ES-I3 (cell line): ENCODE measurements around the gene POLK.

Experiments used
- H3K36me3 ChIP-seq: 2 replicates; pipeline ENCODE4 v1.6.1; 2013; ENCODE audit warnings: mild to moderate bottlenecking, low read length, control low read depth, moderate library complexity; ENCODE audit not compliant: insufficient read depth
- H3K4me1 ChIP-seq: 2 replicates; pipeline ENCODE4 v1.6.1; 2013; ENCODE audit warnings: mild to moderate bottlenecking, control low read depth, low read length; ENCODE audit not compliant: insufficient read depth
- H3K9ac ChIP-seq: 2 replicates; pipeline ENCODE4 v1.6.1; 2013; ENCODE audit warnings: low read depth, mild to moderate bottlenecking, low read length, moderate library complexity
- H3K9me3 ChIP-seq: 2 replicates; pipeline ENCODE4 v1.6.1; 2013; ENCODE audit warnings: mild to moderate bottlenecking, low read length, moderate library complexity; ENCODE audit not compliant: control insufficient read depth, insufficient read depth

The POLK gene

DNA sequence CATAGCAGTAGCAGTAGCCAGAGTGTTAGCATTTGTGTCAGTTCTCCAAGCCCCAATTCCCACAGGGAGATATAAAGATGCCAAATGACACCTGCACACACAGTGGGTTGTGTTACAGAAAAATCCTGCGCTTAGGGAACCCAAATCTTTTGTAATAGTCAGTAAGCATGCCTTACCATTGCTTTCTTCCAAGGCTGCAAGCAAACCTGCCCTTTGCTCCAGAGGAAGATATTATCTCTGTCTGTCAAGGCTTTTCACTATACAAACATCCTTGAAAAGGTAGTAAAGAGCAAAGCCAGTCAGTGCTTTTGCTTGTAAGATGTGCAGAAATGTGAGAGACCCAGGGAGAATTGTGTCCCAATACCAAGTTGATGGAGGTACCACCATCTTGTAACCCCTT lies 102.5 kb downstream of the POLK start:
- no peaks in the 10 kb centered on the region for H3K36me3 ChIP-seq
- H3K9me3 ChIP-seq = no peaks in the 10 kb centered on the region
- H3K4me1 ChIP-seq = peaks cover 19% of the 10 kb centered on the region
- no peak overlapping the region for H3K9ac ChIP-seq

DNA sequence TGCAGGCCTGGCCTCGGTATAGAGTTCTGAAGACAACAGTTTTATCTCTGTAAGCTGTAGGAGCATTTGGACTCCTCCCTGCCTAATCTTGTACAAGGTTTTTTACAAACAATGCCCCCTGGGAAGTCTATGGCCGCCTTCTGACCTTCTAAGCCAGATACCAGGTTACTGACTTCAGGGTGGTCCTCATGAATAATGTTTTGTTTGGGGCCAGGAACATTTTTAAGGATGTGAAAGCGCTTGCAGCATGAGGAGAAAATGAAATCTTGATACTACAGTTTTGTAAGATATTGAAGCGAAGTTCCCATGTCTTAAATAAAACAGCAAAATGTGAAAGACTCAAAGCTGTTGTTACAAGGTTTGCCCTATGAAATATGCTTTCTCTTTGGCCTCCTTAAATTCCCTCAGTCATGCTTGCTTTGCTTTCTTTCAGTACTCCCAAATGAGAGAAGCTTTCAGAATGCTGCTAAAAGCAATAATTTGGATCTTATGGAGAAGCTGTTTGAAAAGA lies 104.7 kb downstream of the POLK start:
- H3K4me1 ChIP-seq = peaks cover 25% of the 10 kb centered on the region
- no peaks in the 10 kb centered on the region for H3K9me3 ChIP-seq
- peaks cover 2% of the 10 kb centered on the region; the same call in 1 of the 2 replicates for H3K36me3 ChIP-seq
- no peak overlapping the region for H3K9ac ChIP-seq

DNA sequence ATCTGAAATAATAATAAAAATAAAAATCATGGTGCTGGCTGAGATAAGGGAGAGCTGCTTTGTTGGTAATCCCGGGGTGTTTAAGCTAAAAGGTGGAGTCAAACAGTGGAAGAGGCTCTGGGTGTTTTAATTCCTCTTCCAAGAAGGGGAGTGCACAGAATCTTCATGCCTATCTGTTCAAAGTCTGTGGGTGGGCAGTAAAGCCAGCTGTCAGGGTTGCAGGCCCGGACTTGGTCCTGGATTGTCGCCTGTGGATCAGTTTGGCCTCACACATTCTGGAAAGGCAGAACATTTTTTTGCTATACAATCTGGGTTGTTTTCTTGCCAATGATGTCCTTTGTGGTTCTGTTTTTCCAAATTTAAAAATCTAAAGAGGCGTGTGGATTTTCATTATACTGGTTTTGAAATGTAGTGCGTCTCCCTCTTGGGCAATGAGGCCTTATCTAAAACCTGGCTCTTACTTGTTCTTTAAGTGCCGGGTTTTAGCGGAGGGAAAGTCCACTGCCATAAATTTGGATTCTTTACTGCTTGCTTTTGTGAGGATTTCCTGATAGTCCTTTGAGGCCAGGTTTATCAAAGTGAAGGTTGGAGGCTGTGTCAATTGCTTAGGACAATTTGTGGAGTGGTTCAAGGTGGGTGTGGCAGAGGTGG lies 105.4 kb downstream of the POLK start:
- H3K9me3 ChIP-seq = no peaks in the 10 kb centered on the region
- peaks cover 25% of the 10 kb centered on the region for H3K4me1 ChIP-seq
- peaks cover 2% of the 10 kb centered on the region; the same call in 1 of the 2 replicates for H3K36me3 ChIP-seq
- H3K9ac ChIP-seq = no peak overlapping the region

DNA sequence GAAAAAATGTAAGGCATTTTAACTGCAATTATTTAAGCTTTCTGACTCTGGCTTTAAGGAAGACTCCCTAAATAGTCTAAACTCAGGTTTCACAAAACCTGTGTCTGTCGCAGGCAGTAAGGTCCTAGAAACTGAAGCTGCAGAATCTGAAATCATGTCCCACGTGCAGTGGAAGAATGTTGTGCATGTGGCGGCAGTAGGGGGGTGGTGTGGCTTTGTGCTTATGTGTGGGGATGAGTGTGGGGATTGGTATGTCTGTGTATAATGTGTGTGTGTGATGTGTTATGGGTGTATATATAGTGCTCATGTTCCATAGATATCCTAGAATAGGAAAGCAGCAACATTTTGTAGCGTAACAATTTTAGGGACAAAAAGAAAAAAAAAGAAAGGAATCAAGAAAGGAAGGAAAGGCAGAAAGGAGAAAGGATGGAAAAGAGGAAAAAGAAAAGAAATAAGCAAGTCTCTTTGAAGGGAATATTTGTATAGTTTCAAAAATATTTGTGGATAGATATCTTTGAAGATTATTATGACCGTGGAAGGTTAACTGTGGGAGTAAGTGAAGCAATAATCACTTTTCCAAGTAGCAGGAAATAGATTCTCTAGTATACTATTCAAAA lies 106.2 kb downstream of the POLK start:
- H3K36me3 ChIP-seq = peaks cover 2% of the 10 kb centered on the region; the same call in 1 of the 2 replicates
- no peak overlapping the region for H3K9ac ChIP-seq
- H3K4me1 ChIP-seq = peaks cover 21% of the 10 kb centered on the region
- H3K9me3 ChIP-seq = no peaks in the 10 kb centered on the region

DNA sequence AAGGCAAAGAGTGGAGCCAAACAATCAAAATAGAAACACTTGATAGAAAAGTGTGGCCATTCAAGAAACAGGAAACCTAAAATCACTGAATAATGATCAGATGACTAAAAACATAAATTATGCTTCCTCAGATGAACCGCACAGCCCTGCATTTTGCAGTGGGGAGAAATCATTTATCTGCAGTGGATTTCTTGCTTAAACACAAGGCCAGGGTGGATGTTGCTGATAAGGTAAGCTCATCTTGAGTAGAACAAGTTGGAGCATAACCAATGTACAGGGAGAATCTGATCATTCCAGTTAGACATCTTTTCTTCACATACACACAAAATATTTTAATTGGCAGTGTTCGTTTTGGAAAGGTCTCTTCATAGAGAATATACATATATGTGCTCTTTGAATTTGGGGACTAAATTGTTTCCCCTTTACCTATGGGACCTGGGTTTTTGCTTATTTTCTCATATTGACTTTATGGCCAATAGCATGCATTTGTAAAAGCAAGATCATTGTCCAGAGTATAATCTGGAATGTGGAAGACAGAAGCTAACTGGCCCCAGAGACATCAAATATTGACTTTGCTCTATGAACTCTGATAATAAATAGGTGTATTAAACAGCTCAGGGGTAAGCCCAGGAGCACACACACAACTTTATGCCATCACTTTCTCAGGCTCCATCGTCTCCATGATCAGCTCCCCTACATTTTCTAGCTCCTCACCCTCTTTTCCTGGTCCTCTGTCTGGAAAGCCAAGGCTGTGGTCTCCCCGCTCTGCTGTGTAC lies 108.7 kb downstream of the POLK start:
- Histone ChIP-seq H3K9ac (no peak overlapping the region), H3K36me3 (peaks cover 2% of the 10 kb centered on the region; the same call in 1 of the 2 replicates), H3K9me3 (no peaks in the 10 kb centered on the region), H3K4me1 (peaks cover 25% of the 10 kb centered on the region)

DNA sequence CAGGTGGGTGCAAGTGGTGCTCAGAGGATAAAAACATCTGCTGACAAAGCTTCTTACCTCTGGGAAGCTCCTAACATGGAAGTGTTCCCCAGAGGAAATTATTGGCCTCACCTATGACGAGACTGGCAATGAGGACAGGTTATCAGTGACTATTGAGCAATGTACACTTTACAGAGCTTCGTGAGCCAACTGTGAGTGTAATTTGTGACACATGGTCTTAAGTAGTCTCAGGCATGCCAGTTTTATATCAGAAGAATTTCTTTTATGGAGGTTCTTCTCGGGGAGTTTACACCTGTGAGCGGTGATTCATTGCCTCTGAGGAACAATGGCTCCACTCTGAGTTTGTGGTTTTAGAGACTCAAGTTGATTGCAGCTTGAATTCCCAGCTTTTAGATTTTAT lies 110.9 kb downstream of the POLK start:
- H3K4me1 ChIP-seq = peaks cover 10% of the 10 kb centered on the region
- no peak overlapping the region for H3K9ac ChIP-seq
- H3K36me3 ChIP-seq = peaks cover 2% of the 10 kb centered on the region; the same call in 1 of the 2 replicates
- H3K9me3 ChIP-seq = no peaks in the 10 kb centered on the region

DNA sequence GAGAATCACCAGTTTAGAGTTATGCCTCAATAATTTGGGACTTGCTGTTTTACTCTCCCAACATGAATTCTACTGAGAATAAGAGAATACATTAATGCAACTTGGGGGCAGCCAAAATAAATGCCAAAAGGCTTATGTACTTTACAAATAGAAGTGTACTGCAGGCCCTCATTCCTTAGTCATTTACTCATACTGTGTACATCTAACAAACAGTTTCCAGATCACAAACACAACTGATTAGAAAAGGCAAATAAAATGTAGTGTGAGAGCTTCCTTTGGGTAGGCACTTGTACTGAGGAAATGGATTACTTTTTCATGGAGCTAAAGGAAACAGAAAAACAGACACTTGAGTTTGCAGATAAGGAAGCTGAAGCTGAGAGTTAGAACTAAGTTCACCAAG lies 112.2 kb downstream of the POLK start:
- Histone ChIP-seq H3K4me1 (peaks cover 10% of the 10 kb centered on the region), H3K9me3 (no peaks in the 10 kb centered on the region), H3K9ac (no peak overlapping the region), H3K36me3 (peaks cover 2% of the 10 kb centered on the region; the same call in 1 of the 2 replicates)

DNA sequence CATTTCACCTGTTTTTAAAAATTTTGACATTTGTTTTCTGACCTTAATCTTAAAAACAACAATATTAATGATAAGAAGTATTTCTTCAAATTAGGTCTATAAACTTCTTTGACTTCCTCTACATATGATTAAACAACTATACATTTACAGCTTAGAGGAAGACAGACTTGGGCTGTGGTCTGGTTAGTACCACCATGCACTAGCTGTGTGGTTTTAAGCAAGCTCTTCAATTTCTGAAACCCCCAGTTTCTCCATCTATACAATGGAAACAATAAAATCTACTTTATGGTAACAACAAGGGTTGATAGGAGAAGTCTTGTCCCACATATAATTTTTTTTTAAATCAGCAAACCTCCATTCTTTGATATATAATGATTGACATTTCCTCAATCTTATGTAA lies 115.3 kb downstream of the POLK start:
- H3K9me3 ChIP-seq = no peaks in the 10 kb centered on the region
- no peak overlapping the region for H3K9ac ChIP-seq

DNA sequence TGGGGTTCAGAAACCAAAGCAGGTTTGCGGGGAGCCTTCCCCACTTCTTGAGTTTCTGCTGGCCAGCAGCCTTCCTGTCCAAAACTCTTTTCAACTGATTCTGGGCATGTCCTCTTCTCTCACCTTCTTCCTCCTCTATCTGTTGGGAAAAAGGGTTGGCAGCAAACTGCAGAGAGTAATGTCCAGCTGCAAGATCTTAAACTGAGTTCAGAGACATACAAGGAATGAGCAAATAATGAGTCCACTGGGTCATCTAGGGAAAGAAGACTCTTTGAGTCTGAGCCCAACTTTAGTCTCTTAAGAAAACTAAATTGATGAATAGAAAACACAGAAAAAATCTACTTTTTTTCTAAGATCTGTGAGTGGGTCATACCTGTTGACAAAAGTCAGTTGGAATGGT lies 116.1 kb downstream of the POLK start:
- H3K9ac ChIP-seq = no peak overlapping the region
- peaks cover 4% of the 10 kb centered on the region; the same call in 1 of the 2 replicates for H3K4me1 ChIP-seq
- H3K36me3 ChIP-seq = no peaks in the 10 kb centered on the region
- H3K9me3 ChIP-seq = no peaks in the 10 kb centered on the region

More for the DNA sequence above, 115.3 kb downstream of the POLK start:
- H3K36me3 ChIP-seq = no peaks in the 10 kb centered on the region
- H3K4me1 ChIP-seq = peaks cover 4% of the 10 kb centered on the region; the same call in 1 of the 2 replicates

DNA sequence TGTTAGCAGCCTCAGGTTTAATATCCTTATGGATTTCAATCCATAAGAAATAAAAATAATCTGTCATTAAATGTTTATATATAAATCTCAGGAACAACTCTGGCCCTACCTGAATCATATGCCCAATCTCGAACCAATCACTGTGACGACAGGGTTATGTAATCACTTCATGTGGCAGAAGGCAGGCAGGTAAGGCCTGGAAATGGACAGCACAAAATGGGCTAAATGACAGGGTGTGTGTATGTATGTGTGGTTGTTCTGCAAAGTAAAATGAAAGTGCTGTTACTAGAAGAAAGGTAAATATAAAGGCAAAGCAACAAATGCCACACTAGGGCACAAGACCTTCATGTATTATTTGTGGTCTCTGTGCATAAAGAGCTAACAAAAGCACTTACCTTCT lies 119.2 kb downstream of the POLK start:
- no peaks in the 10 kb centered on the region for H3K9me3 ChIP-seq
- no peaks in the 10 kb centered on the region for H3K4me1 ChIP-seq
- H3K36me3 ChIP-seq = no peaks in the 10 kb centered on the region
- no peak overlapping the region for H3K9ac ChIP-seq

DNA sequence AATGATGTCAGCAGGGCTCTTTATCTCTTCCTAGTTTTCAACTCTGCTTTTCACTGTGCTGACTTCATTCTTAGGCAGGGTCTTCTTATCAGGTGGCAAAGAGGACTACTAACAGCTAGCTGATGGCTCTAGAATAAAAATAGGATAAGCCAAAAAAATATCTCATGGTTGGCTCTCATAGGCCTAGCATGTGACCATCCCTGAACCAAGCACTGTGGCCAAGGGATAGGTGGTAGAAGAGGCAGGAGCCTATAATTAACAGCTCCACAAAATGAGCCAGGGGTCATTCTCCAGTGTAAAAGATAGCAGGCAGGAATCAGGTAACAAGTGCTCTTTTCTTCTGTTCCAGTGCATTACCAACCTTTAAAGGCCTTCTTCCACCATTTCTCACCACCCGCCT lies 120.6 kb downstream of the POLK start:
- Histone ChIP-seq H3K9me3 (no peaks in the 10 kb centered on the region), H3K36me3 (no peaks in the 10 kb centered on the region), H3K4me1 (no peaks in the 10 kb centered on the region), H3K9ac (no peak overlapping the region)

DNA sequence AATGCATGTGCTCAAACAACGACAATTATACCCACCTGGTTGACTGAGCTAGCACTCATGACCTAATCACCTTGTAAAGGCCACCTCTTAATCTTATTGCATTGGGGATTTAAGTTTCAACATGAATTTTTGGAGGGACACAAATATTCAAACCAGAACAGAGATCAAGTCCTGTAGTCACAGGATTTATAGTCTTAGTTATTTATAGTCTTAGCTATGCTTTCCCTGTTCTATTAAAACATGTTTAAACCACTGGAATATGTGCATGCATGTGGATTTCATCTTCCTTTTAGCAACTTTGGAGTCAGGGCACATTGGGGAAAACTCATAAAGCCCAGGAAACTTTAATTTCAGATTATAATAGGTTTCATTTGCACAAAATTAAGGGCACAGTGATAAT lies 126.3 kb downstream of the POLK start:
- H3K9ac ChIP-seq = no peak overlapping the region
- no peaks in the 10 kb centered on the region for H3K4me1 ChIP-seq
- no peaks in the 10 kb centered on the region for H3K36me3 ChIP-seq
- no peaks in the 10 kb centered on the region for H3K9me3 ChIP-seq

DNA sequence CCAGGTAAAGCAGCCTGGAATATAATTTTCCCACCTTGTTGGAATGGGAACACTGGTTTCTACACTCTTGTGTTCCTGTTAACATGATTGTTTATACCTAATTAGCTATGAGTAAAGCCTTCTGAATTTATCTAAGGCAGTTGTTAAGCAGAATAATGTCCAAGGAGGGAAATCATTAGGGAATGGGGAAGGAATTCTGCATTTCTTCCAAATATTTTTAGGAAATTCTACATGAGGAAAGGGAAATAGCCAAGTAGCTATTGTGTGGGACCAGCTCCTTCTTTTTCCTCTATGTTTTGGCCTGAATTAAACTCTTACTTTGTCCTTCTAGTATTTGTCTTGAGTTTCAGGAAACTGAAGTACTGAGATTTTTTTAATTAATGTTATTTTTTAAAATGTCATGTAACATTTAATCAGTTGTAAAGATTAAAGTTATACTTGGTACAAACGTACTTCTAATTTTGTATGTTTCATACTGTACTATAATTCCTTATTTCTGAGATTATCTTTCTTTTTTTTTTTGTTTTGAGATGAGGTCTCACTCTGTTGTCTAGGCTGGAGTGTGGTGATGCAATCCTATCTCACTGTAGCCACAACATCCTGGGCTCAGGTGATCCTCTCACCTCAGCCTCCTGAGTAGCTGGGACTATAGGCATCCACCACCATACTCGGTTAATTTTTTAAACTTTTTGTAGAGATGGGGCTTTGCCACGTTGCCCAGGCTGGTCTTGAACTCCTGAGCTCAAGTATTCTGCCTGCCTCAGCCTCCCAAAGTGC lies 128.0 kb downstream of the POLK start:
- H3K36me3 ChIP-seq = no peaks in the 10 kb centered on the region
- no peaks in the 10 kb centered on the region for H3K4me1 ChIP-seq
- H3K9me3 ChIP-seq = no peaks in the 10 kb centered on the region
- no peak overlapping the region for H3K9ac ChIP-seq

DNA sequence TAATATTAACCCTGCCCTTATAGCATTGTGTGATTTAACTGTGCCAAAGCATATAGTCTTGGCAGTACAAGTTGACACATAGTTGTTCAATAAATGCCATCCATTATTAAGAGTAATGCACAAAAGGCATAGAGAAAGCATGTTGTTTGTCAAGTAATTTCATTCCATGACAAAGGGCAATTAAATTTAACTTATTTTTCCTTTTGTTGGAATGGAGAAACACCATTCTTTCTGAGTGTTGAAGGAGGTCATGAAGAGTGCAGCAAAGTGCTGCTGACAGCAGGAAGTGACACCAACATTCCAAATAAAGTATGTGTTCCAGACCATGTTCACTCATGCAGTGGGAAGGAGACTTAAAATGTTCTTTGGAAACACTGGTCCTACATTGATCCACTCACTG lies 128.7 kb downstream of the POLK start:
- no peak overlapping the region for H3K9ac ChIP-seq
- no peaks in the 10 kb centered on the region for H3K4me1 ChIP-seq
- H3K9me3 ChIP-seq = no peaks in the 10 kb centered on the region
- H3K36me3 ChIP-seq = no peaks in the 10 kb centered on the region
